Fibroblast of villous mesenchyme (primary cell): ENCODE measurements around the gene PTPRN2. TPM values are rescaled to one million over a fixed set of nuclear protein-coding genes. Genes with fewer than 3 reads are reported as not detected.

Experiments
- DNase-seq: peaks from one replicate; pipeline ENCODE4 v3.0.0-alpha.2; 2010; ENCODE audit warnings: low read depth
- H3K4me3 ChIP-seq: 2 replicates; pipeline ENCODE4 v1.5.1; 2011; ENCODE audit warnings: low read depth, mild to moderate bottlenecking, low read length
- CTCF ChIP-seq: IDR thresholded peaks from 2 replicates; pipeline ENCODE4 v1.5.1; 2012; ENCODE audit warnings: low read depth, mild to moderate bottlenecking, low read length; ENCODE audit not compliant: insufficient read depth
- total RNA-seq: library from RNA; depleted of rRNA; stranded (reverse); fragments of >200 nt; gene quantifications from 2 replicates; pipeline ENCODE4 v1.2.3, GENCODE V29; 2012

The PTPRN2 gene
- total RNA-seq, 1 donor, result not detected

DNA sequence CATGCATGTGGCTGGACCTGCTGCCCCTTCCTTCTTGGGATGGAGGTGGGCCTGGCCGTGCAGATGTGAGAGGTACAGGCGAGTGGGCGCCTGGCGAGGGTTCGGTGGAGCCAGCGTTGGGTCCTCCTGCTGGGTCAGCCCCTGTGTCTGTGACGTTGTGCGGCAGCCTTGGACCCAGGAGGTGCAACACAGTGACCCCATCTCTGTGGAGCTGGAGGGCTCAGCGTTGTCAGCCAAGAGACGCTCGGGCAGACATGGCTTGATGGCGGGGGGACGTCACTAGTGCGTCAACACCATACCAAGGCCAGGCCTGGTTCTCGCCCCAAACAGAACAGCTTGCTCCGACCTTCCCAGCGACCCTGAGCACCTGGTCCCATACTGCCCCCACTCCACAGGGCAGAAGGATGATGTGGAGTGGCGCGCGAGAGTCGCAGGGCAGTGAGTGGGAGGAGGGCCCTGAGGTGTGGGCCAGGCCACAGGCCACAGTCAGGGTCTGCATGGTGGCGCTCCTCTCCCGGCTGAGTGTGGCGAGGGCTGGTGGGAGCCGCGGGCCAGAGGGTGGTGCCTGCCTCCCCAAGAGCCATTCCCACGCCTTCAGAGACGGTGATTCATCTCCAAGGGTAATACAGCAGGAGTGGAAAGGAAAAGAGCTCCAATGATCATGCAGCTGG lies 1066.4 kb downstream of the PTPRN2 start:
- DNase-seq, result no peak
- no peak for TF ChIP-seq CTCF
- H3K4me3 ChIP-seq, result no peak overlapping the region

DNA sequence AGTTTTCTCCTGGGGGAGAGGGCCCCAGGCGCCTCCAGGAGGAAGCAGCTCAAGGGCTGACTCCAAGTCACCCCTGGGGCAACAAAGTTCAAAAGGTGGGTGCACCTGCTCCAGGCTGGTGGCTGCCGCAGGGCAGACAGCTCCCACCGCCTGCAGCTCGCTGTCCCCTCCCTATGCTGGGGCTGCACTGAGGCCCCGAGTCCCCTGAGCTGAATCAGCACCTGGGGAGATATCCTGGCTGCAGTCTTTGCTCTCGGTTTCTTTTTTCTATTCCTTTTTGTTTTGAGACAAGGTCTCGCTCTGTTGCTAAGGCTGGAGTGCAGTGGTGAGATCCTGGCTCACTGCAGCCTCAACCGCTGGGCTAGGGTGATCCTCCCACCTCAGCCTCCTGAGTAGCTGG lies 1067.4 kb downstream of the PTPRN2 start:
- no peak for DNase-seq
- H3K4me3 ChIP-seq, result no peak overlapping the region
- TF ChIP-seq CTCF, result no peak

GRCh38 chr7:157519798-157520244 lies 1067.8 kb downstream of the PTPRN2 start:
- DNase-seq, result no peak
- H3K4me3 ChIP-seq, result no peak overlapping the region
- no peak for TF ChIP-seq CTCF

- DNase-seq, result no peak
- no peak overlapping the region for H3K4me3 ChIP-seq
- TF ChIP-seq CTCF, result no peak
Measured at GRCh38 chr7:157519246-157519645, 1068.4 kb downstream of the PTPRN2 start.

DNA sequence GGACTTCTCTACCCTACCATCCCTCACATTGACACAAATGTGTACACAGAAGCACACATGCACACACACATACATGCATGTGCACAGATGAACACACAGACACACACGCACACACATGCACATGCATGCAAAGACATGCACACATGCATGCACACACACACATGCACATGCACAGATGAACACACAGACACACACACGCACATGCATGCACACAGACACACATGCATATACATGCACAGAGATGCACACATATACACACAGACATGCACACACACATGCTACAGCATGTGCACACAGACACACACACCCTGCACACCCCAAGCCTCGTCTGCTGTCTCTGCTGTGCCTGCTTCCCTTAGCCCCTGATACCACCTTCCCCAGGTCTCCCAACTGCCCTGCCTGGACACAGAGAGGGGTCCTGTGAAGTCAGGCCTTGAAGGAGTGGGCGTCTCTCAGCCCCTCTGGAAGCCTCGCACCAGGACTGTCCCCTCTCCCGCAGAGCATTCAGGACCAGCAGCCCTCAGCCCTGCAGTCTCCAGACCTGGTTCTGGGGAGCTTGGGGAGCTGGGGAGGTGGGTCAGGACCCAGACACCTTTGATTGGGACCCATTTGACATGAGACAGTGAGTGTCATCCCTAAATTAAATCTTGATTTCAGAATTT lies 1069.0 kb downstream of the PTPRN2 start:
- DNase-seq, result no peak

DNA sequence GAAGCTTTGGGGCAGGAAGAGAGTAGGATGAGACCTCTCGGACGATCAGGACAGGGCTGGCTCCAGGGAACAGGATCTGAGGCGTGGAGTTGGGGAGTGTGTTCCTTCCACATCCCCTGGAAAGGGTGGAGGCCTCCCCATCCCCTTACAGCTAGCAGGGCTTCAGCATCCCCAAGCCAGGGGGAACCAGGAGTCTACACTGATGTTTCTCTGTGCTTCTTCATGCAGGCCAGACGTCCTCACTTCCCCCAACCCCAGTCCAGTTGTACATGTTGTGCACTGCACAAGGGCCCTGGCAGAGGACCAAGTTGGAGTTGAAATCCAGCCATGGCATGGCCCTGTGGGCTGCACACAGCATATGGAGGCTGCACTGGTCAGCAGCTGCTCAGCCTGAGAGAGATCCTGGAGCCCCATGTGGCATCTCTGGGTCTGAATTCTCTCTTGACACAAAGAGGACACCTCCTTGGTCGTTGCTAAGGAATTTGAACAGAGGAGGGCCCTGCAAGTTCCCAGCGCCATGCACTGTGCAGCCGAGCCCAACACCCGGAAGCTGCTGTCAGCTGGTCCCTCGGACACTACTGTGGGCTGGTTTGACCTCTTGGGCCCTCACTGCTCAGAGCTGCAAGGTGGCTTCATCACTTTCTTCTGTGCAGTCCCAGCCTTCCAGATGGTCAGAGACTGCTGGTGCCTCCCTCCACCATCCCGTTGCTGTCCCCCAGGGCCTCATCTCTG lies 1069.7 kb downstream of the PTPRN2 start:
- H3K4me3 ChIP-seq, result no peak overlapping the region
- DNase-seq, result no peak
- TF ChIP-seq CTCF, result no peak

More for the DNA sequence above, 1069.0 kb downstream of the PTPRN2 start:
- TF ChIP-seq CTCF, result no peak
- no peak overlapping the region for H3K4me3 ChIP-seq
